ENCODE measurements around the gene OSBP2. TPM values are rescaled to one million over a fixed set of nuclear protein-coding genes. Genes with fewer than 3 reads are reported as not detected.

OSBP2 gene, protein sequence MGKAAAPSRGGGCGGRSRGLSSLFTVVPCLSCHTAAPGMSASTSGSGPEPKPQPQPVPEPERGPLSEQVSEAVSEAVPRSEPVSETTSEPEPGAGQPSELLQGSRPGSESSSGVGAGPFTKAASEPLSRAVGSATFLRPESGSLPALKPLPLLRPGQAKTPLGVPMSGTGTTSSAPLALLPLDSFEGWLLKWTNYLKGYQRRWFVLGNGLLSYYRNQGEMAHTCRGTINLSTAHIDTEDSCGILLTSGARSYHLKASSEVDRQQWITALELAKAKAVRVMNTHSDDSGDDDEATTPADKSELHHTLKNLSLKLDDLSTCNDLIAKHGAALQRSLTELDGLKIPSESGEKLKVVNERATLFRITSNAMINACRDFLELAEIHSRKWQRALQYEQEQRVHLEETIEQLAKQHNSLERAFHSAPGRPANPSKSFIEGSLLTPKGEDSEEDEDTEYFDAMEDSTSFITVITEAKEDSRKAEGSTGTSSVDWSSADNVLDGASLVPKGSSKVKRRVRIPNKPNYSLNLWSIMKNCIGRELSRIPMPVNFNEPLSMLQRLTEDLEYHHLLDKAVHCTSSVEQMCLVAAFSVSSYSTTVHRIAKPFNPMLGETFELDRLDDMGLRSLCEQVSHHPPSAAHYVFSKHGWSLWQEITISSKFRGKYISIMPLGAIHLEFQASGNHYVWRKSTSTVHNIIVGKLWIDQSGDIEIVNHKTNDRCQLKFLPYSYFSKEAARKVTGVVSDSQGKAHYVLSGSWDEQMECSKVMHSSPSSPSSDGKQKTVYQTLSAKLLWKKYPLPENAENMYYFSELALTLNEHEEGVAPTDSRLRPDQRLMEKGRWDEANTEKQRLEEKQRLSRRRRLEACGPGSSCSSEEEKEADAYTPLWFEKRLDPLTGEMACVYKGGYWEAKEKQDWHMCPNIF
- 1 to 10 TPM; 2.9 to 5.3 (median 3.4) TPM for total RNA-seq
- long read RNA-seq, donor 1, full-length matches to known transcripts: 4 of 19 reads
- long read RNA-seq, donor 1, partial matches to known transcripts: 4 of 19 reads
- long read RNA-seq, donor 1, other reads (novel, unspliced or antisense): 11 of 19 reads
- long read RNA-seq, donor 2, partial matches to known transcripts: 0 of 1 reads
- long read RNA-seq, donor 2, other reads (novel, unspliced or antisense): 1 of 1 reads

DNA sequence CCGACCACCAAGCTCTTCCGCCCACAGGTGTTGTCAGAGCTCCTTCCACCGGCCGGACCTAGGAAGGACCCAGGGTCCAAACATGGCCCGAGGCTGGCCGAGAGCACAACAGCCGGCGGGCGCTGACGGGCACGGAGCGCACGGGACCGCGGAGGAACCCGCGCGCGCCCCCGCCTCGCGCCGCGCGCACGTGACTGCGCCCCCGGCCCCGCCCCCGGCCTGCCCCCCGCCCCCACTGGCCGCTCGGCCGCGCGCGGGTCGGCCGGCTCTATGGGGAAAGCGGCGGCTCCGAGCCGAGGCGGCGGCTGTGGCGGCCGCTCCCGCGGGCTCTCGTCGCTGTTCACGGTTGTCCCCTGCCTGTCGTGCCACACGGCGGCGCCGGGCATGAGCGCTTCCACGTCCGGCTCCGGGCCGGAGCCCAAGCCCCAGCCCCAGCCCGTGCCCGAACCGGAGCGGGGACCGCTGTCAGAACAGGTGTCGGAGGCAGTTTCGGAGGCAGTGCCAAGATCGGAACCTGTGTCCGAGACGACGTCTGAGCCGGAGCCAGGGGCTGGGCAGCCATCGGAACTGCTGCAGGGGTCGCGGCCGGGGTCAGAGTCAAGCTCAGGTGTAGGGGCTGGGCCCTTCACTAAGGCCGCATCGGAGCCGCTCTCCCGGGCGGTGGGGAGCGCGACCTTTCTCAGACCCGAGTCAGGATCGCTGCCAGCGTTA lies at the start of gene OSBP2:
Gene OSBP2 (plus strand): TSS at position 235 of the 711 bp plus-strand sequence. CDS start 36 bp downstream, at position 271.
- intact Hi-C loops (cut with DNase I, micrococcal nuclease): no loop called here

DNA sequence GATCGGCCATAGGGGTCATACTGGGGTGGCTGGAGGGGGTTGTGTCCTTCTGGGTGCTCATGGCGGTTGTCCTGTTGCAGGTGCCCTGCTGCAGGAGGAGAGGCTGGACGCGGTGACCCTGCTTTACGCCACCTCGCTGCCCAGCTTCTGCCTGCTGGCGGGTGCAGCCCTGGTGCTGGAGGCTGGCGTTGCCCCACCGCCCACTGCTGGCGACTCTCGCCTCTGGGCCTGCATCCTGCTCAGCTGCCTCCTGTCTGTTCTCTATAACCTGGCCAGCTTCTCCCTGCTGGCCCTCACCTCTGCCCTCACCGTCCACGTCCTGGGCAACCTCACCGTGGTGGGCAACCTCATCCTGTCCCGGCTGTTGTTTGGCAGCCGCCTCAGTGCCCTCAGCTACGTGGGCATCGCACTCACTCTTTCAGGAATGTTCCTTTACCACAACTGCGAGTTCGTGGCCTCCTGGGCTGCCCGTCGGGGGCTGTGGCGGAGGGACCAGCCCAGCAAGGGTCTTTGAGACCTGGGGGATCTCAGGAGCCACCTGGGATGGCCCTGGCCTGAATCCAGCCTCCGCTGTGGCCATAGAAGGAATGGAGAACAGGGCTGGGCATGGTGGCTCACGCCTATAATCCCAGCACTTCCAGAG lies 48.0 kb upstream of the OSBP2 start:
- Histone ChIP-seq H3K4me1 (ENCODE audit: low read depth) (peaks cover 7% of the 10 kb centered on the region), H3K36me3 (ENCODE audit: low read depth) (no peaks in the 10 kb centered on the region), H3K9me3 (no peaks in the 10 kb centered on the region), H3K4me3 (no peak overlapping the region)
- TF ChIP-seq, protein P1, sequence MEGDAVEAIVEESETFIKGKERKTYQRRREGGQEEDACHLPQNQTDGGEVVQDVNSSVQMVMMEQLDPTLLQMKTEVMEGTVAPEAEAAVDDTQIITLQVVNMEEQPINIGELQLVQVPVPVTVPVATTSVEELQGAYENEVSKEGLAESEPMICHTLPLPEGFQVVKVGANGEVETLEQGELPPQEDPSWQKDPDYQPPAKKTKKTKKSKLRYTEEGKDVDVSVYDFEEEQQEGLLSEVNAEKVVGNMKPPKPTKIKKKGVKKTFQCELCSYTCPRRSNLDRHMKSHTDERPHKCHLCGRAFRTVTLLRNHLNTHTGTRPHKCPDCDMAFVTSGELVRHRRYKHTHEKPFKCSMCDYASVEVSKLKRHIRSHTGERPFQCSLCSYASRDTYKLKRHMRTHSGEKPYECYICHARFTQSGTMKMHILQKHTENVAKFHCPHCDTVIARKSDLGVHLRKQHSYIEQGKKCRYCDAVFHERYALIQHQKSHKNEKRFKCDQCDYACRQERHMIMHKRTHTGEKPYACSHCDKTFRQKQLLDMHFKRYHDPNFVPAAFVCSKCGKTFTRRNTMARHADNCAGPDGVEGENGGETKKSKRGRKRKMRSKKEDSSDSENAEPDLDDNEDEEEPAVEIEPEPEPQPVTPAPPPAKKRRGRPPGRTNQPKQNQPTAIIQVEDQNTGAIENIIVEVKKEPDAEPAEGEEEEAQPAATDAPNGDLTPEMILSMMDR (IDR thresholded peaks at IDR 0.05): no peak
- ATAC-seq (no peak), DNase-seq (peak in 1 of 3 donors; percentile 44)
- intact Hi-C loops (cut with DNase I, micrococcal nuclease): no loop called here

More for the DNA sequence above, at the start of gene OSBP2:
- ATAC-seq: peak; percentile 81
- TF ChIP-seq, protein P1 (IDR thresholded peaks at IDR 0.05): no peak
- Histone ChIP-seq H3K4me3 (peak within 1 kb of the TSS; percentile 32), H3K36me3 (ENCODE audit: low read depth) (no peaks in the 10 kb centered on the region), H3K9me3 (no peaks in the 10 kb centered on the region), H3K4me1 (ENCODE audit: low read depth) (peaks cover 12% of the 10 kb centered on the region)
- peak; percentile 58 to 77 (median 64) for DNase-seq

DNA sequence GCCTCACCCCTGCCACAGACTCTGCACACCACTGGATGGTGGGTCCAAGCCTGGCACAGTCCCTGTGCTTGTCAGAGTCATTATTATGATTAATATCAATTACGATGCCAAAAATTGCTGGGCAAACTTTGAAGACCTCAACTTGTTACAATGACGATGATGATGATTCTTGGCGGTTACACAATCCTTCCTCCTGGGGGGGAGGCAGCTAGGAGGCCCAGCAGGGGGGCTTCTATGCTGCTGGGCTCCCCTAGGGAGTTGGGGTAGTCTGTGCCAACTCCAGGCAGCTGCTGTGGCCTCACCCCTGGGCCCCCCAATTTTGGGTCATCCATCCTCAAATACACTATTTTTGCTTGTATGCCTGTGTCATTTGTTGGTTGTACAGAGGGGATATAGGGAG lies 47.1 kb upstream of the OSBP2 start:
- TF ChIP-seq, protein P1 (IDR thresholded peaks at IDR 0.05): no peak
- DNase-seq (no peak), ATAC-seq (no peak)
- Histone ChIP-seq H3K36me3 (ENCODE audit: low read depth) (no peaks in the 10 kb centered on the region), H3K9me3 (no peaks in the 10 kb centered on the region), H3K4me3 (no peak overlapping the region), H3K4me1 (ENCODE audit: low read depth) (peaks cover 7% of the 10 kb centered on the region)
- intact Hi-C loops (cut with DNase I, micrococcal nuclease): no loop called here

DNA sequence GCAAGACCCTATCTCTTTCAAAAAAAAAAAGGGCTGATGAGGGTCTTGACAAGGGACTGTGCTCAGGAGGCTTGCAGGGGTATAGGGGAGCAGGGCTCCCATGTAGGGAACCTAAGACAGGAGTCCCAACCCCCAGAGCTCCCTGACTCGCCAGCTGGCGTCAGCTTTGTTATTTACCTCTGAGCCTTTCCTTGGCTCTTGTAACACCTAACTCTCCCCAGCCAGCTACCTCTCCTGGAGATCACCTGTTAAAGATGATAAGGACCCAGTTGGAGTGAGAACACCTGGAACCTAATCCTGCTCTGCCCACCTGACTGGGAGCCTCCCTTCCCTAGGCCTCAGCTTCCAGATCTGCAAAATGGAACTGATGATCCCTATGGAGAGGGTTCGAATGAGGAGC lies 45.8 kb upstream of the OSBP2 start:
- ATAC-seq (no peak), DNase-seq (no peak)
- TF ChIP-seq, protein P1 (IDR thresholded peaks at IDR 0.05): no peak
- Histone ChIP-seq H3K4me3 (no peak overlapping the region), H3K36me3 (ENCODE audit: low read depth) (no peaks in the 10 kb centered on the region), H3K9me3 (no peaks in the 10 kb centered on the region), H3K4me1 (ENCODE audit: low read depth) (peaks cover 7% of the 10 kb centered on the region)
- intact Hi-C loops (cut with DNase I, micrococcal nuclease): no loop called here

All from mucosa of descending colon (tissue), 3 donors.